Calu3 (cell line): Measurements from ENCODE around the gene NOP14. TPM values are rescaled to one million over a fixed set of nuclear protein-coding genes. Genes with fewer than 3 reads are reported as not detected.
A peak's percentile ranks its signal among the peaks of the same experiment; 100 is the strongest.

Experiments
- BruUV-seq: library from RNA; stranded (reverse); fragments of 400-500 nt; replicated peaks from 2 replicates; lab custom pipeline; 2021; lab: Mats Ljungman, UMichigan
- CTCF ChIA-PET: fragments of 300-600 bp; sonication (Branson Sonifier 250); formaldehyde crosslinking; loops from one replicate; lab custom pipeline; 2022; ENCODE audit warnings: antibody characterized with exemption; lab: Charles Lee
- DNase-seq: peaks from one replicate; pipeline ENCODE4 v3.0.0; 2022
- H3K27ac Mint-ChIP-seq: one replicate; pipeline ENCODE4 v1.8.0; 2022; ENCODE audit warnings: mixed read lengths; ENCODE audit not compliant: unreplicated experiment
- H3K27me3 Mint-ChIP-seq: one replicate; pipeline ENCODE4 v1.8.0; 2022; ENCODE audit warnings: mixed read lengths; ENCODE audit not compliant: unreplicated experiment
- H3K36me3 Mint-ChIP-seq: one replicate; pipeline ENCODE4 v1.8.0; 2022; ENCODE audit warnings: mild to moderate bottlenecking, moderate library complexity, mixed read lengths; ENCODE audit not compliant: insufficient read depth, unreplicated experiment
- H3K4me1 Mint-ChIP-seq: one replicate; pipeline ENCODE4 v1.8.0; 2022; ENCODE audit warnings: mild to moderate bottlenecking, low read depth, mixed read lengths; ENCODE audit not compliant: unreplicated experiment
- H3K4me3 Mint-ChIP-seq: one replicate; pipeline ENCODE4 v1.8.0; 2022; ENCODE audit warnings: mild to moderate bottlenecking, low read depth, moderate library complexity, mixed read lengths; ENCODE audit not compliant: unreplicated experiment
- H3K9me3 Mint-ChIP-seq: one replicate; pipeline ENCODE4 v1.8.0; 2022; ENCODE audit warnings: low read depth, mixed read lengths; ENCODE audit not compliant: unreplicated experiment
- CTCF ChIP-seq: fragments of 200-600 bp; IDR thresholded peaks from one replicate; pipeline ENCODE4 v1.8.0; 2022; ENCODE audit warnings: antibody characterized with exemption; ENCODE audit not compliant: unreplicated experiment
- intact Hi-C: fragments of 100-400 bp; cut with micrococcal nuclease; formaldehyde crosslinking; loops from one replicate; pipeline ENCODE4 v1.10.0; 2022; ENCODE audit not compliant: unreplicated experiment
- total RNA-seq: library from RNA; stranded (reverse); gene quantifications from 2 replicates; pipeline ENCODE4 v1.2.3, GENCODE V29; 2022

The NOP14 gene
- total RNA-seq, 1 experiment from 2014 or later = 29.4 TPM

- no peaks in the 10 kb centered on the region for H3K4me1 Mint-ChIP-seq
- no peak overlapping the region for H3K27ac Mint-ChIP-seq
- H3K4me3 Mint-ChIP-seq = no peak overlapping the region
- no TSS peak for BruUV-seq
- no peak for TF ChIP-seq CTCF
- H3K27me3 Mint-ChIP-seq = no peaks in the 10 kb centered on the region
- no peaks in the 10 kb centered on the region for H3K9me3 Mint-ChIP-seq
- intact Hi-C loops = no loop called here
- CTCF ChIA-PET = no interaction called here
- H3K36me3 Mint-ChIP-seq = peaks cover 60% of the 10 kb centered on the region
- no peak for DNase-seq
Observed at GRCh38 chr4:2944586-2945526, 18.4 kb downstream of the NOP14 start.

- CTCF ChIA-PET = no interaction called here
- no TSS peak for BruUV-seq
- peaks cover 61% of the 10 kb centered on the region for H3K36me3 Mint-ChIP-seq
- no peak for DNase-seq
- intact Hi-C loops = no loop called here
- H3K27me3 Mint-ChIP-seq = no peaks in the 10 kb centered on the region
- no peak overlapping the region for H3K4me3 Mint-ChIP-seq
- TF ChIP-seq CTCF = no peak
- no peaks in the 10 kb centered on the region for H3K4me1 Mint-ChIP-seq
- H3K9me3 Mint-ChIP-seq = no peaks in the 10 kb centered on the region
- H3K27ac Mint-ChIP-seq = no peak overlapping the region
Observed at GRCh38 chr4:2944091-2944482, 19.1 kb downstream of the NOP14 start.

- Mint-ChIP-seq H3K27ac (peak overlapping the region; percentile 26), H3K36me3 (peaks cover 62% of the 10 kb centered on the region), H3K9me3 (no peaks in the 10 kb centered on the region), H3K4me3 (no peak overlapping the region), H3K4me1 (no peaks in the 10 kb centered on the region), H3K27me3 (no peaks in the 10 kb centered on the region)
- no TSS peak for BruUV-seq
- intact Hi-C loops = no loop called here
- CTCF ChIA-PET = no interaction called here
- no peak for TF ChIP-seq CTCF
- no peak for DNase-seq
Observed at GRCh38 chr4:2943364-2944090, 19.7 kb downstream of the NOP14 start.

GRCh38 chr4:2942532-2943363 is 20.5 kb downstream of the NOP14 start:
- Mint-ChIP-seq H3K4me3 (no peak overlapping the region), H3K27ac (peak overlapping the region; percentile 26), H3K27me3 (no peaks in the 10 kb centered on the region), H3K4me1 (no peaks in the 10 kb centered on the region), H3K9me3 (no peaks in the 10 kb centered on the region), H3K36me3 (peaks cover 57% of the 10 kb centered on the region)
- BruUV-seq = no TSS peak
- TF ChIP-seq CTCF = no peak
- DNase-seq = no peak
- intact Hi-C loops = no loop called here
- CTCF ChIA-PET = no interaction called here
